HG02981 (cell line): ENCODE results near the gene RCC2.

ENCODE experiments used
- ATAC-seq: cut with Tn5 transposase; IDR thresholded peaks from one replicate; pipeline ENCODE4 v1.9.1; 2021; ENCODE audit warnings: mild to moderate bottlenecking, moderate library complexity; ENCODE audit not compliant: unreplicated experiment

RCC2 gene

GRCh38 chr1:17447501-17447992, 8.1 kb upstream of the RCC2 start:
- no peak for ATAC-seq

DNA sequence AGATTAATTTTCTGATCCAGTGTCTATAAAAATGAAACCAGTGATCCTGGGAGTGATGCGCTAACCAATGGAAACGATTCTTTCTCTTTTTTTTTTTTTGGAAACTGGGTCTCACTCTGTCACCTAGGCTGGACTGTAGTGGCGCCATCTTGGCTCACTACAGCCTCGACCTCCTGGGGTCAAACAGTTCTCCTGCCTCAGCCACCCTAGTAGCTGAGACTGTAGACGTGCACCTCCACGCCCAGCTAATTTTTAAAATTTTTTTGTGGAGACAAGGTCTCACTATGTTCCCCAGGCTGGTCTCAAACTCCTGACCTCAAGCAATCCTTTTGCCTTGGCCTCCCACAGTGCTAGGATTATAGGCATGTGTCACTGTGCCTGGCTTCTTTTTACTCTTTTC, 3.4 kb upstream of the RCC2 start:
- no peak for ATAC-seq

- ATAC-seq = no peak
Observed at GRCh38 chr1:17441993-17442357, 2.5 kb upstream of the RCC2 start.

- ATAC-seq = no peak
Observed at GRCh38 chr1:17441265-17441992, 2.0 kb upstream of the RCC2 start.

GRCh38 chr1:17440827-17441168, 1.3 kb upstream of the RCC2 start:
- no peak for ATAC-seq

DNA sequence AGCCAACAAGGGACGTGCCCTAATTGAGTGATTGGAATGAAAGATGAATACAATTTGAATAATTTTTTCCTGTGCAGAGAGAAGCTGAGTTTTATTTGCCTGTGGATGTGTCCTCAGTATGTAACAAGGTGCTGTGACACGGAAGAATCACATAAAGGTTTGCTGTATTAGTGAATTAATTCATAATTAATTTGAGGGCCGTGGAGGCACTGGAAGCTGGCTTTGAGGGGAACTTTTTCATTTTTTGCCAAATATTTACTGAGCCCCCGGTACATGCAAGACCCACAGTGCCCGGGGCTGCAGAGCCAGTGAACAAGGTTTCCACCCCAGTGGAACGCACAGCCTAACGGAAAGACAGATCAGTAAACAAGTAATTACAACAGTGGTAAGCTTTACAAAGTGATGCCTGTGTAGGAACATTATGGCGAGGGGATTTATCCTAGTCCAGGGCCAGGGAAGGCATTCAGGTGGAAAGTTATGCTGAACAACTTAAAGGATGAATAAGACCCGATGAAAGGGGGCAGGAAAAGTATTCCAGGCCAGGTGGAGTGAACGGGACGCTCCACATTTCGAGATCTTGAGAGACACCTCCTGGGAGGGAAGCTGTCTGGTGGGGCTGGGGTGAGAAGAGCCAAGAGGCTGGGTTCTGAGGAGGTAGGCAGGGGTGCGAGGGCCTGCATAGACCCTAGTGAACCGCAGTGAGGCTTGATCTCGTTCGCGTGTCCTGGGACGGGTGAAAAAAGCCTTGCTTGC, 773 bp upstream of the RCC2 start:
- ATAC-seq = no peak

- ATAC-seq = no peak
Observed at GRCh38 chr1:17438318-17439249, 893 bp downstream of the RCC2 start.

DNA sequence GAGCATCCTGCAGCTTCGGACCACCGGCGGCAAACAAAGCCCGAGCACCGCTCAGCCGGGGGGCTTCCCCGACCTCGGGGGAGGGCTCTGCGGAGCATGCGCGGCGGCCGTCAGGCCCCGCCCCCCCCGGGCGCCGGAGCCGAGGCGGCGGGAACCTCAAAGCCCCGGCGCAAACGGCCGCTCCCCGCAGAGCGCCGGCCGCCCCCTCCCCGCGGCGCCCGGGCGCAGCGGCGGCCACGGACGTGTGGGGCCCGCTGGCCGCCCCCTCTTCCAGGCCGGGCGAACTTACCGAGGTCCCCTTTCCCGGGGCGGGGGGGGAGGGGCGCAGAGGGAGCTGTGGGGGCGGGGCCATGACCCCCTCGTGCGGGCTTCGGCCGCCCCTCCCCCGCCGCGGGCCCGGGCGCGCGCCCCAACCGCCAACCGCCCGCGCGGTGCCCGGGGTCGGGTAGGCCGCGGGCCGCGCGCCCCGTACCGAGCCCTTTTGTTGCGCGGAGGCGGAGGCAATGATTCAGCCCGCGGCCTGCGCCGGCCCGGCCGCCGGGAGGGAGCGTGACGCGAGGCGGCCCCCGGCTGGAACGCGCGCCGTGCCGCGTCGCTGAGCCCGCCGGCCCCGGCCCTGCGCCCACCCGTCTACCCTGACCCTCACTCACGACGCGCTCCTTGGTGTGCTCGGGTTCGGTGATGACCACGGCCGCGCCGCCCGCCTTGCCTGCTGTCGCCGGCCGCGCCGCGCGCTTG, 1.7 kb downstream of the RCC2 start:
- ATAC-seq = no peak

- ATAC-seq = no peak
Observed at GRCh38 chr1:17437260-17437579, 2.3 kb downstream of the RCC2 start.

DNA sequence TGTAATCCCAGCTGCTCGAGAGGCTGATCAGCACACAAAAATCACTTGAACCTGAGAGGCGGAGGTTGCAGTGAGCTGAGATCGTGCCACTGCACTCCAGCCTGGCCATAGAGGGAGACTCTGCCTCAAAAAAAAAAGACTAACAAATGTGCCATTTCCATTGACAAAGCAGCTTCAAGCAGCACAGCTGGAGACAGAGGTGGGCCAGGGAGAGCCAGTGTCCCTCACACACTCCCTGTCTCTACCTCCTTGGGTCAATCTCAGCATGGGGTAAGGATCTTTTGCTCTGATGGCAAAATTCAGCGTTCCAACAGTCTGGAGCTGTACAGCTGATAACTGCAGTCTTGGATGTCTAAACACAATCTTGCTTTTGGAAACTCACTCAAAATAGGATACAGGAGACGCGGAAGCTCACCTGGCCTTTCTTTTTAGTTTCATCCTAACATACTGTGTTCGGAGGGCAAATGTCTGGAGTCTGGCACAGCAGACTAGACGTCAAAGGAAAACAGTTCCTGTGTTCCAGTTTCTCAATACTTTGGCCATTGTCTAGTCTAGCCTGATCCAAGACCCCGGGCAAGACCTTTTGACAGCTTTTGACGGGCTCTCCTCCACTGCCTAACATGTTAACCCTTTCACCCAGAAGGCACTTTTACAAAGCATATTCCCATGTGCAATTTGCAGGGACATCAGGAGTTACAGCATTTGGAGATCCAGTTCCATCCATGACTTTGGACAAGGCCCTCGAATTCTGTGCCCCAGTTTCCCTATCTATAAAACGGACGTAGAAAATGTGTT, 2.9 kb downstream of the RCC2 start:
- no peak for ATAC-seq

DNA sequence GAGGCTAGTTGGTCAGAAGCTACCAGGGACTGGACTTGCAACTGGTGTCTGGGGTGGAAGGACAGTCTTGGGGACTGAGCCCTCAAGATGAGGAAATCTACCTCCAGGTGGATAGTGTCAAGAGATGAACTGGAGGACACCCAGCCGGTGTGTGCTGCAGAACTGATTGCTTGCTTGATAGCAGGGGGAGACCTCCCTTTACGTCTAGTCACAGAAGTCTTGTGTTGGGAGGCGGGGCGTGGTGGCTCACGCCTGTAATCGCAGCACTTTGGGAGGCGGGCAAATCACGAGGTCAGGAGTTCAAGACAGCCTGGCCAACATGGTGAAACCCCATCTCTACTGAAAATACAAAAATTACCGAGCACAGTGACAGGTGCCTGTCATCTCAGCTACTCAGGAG, 4.9 kb downstream of the RCC2 start:
- ATAC-seq = no peak

GRCh38 chr1:17434016-17434415, 5.5 kb downstream of the RCC2 start:
- ATAC-seq = no peak

DNA sequence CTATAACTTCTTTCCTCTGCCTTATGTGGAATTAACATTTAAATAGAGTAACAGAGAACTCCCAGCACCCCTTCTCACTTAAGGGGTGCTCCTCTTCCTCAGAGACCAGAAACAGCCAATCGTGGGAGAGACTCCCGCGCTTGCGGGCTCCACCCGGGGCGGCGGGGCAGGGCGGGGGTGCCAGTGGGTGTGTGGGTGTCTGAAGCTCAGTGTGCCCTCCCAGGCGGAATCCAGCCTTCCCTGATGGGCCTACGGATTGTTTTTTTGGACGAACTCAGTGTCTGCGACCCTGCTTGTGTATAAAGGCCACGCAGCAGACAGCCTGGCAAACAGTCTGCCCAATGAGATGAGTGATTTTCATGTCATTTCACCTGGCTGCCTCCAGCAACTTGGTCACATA, 6.2 kb downstream of the RCC2 start:
- no peak for ATAC-seq

DNA sequence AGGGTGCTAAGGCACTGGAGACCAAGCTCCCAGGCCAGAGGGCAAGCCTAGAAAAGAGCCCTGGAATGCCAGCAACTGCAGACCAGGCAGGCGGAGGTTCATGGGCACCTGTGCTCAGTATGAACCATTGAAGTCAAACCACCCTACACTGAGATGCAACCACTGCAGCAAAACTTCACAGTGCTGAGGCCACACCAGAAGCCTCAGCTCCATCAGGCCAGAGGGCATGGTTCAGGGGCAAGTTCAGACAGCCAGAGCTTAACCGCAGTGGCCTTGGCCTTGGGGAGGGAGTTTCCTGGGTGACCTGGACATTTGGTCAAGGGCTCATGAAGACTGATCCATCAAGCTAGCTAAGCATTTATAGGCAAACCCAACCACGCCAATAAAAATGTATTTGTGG, 7.1 kb downstream of the RCC2 start:
- ATAC-seq = no peak

GRCh38 chr1:17429183-17429582, 10.3 kb downstream of the RCC2 start:
- ATAC-seq = no peak

DNA sequence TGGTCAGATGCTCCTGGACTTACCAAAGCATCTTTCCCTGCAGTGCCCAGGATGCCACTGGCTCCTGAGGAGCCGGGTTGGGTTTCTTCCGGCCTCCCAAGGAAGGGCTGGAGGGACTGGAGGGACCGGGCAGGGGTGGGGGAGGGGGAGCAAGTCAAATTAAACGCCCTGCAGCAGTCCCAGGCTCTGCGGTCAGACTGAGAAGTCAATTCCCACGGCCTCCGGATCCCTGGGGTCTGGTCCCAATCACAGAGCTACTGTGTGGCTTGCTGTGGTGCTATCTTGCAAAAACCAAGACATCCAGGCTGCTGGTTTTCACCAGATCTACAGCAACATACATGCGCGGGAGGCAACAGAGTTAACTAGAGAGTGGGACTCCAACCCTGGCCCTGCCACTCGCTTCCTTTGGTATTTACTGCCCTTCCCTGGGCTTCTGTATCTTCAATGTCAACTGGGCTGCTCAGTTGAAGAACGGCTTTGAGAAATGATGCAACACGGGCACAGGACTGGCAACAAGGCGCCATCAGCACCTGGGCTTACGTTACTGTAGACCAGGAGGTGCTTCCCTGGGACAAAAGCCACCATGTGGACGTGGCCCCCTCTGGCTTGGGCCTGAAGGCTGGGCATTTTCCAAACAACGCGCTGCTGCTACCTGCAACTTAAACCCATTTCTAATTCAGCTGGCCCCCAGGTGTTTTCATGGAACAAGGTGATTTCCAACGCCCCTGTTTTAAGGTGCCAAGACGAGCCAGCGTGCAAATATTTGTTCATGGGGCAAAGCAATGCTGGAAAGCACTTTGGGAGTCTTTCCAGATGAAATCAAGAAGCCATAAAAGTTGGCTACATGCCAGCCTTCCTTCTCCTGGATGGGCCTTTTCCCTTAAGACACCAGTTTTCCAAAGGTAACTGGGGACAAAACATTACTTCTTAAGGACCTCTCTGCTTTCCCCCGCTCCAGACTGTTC, 11.5 kb downstream of the RCC2 start:
- ATAC-seq = no peak

- no peak for ATAC-seq
Observed at GRCh38 chr1:17425806-17426600, 13.5 kb downstream of the RCC2 start.

DNA sequence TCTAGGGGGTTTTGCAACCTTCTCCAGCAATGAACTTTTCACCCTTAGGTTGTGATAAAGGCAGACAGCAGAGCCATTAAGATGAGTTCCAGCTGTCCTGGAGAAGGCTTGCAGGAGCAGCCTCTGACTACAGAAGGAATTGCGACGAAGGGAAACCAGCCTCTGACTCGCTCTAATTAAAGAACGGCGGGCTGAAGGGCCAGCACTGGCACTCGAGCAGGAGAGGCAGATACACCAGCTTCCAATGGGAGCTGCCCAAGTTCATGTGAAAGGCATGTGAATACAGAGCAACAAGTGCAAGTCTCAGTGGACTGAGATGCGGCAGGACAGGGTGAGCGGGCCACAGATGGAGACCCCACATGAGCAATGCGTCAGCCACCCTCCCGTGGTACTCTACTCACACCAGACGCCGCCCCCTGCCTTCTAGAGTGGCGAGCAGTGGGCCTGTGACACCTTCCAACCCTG, 15.7 kb downstream of the RCC2 start:
- ATAC-seq = no peak
